ENCODE measurements around the gene MIAT.
"Not testable (repeated sequence)": the region's sequence is repeated elsewhere in the genome, so short reads cannot be mapped to it uniquely, and the experiment has no call there.

The MIAT gene

DNA sequence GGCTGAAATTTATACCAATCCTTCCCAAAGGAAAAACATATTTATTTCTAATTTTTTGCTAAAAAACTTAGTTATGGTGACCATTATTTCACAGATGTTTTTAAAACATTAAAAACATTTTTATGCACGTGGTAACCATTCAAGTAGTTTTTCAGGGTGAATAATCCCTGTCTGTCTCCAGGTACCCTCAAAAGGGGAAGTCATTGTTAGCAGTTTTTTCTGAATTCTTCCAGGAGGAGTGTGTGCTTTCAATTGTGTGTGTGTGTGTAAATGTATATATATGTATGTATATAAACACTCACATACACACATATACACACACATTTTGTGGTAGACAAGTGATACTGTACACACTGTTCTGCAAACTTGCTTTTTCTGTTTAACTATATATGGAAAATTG is 43.9 kb downstream of the MIAT start:
- DNase-seq = no peak

DNA sequence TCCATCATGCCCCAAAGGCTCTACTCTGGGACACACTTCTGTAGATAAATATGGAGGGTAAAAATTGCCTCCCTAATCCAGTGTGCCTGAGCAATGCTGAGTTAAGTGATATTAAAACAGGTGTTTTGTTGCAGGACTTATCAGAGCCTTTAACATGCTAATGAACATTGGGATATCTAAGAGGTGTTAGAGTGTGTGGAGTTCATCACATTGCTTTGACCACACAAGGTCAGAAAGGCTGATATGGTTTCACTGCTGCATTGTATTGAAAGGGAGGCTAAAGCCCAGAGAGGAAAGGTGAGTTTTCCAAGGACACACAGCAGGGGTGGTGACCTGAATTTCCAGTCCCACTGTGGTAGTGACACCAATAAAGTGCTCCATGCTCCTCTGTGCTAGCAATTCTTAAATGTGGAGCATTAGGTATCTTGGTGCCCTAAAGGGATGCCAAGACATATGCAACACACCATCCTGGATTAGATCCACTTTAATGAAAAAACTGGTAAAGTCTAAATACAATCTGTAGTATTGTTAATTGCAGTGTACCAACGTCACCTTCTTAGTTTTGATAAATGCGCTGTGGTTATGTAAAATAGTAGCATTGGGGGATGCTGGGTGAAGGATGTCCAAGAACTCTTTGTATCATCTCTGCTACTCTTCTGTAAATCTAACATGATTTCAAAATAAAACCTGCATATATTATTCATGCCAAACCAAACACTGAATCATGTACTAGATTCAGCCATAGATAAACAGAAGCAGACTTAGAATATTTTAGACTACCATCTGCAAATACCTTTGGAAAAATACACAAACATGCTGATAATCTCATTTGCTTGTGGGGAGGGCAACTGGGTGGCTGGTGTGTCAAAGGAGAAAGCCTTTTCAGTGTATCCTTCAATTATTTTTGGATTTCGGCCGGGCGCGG is 45.8 kb downstream of the MIAT start:
- no peak for DNase-seq

DNA sequence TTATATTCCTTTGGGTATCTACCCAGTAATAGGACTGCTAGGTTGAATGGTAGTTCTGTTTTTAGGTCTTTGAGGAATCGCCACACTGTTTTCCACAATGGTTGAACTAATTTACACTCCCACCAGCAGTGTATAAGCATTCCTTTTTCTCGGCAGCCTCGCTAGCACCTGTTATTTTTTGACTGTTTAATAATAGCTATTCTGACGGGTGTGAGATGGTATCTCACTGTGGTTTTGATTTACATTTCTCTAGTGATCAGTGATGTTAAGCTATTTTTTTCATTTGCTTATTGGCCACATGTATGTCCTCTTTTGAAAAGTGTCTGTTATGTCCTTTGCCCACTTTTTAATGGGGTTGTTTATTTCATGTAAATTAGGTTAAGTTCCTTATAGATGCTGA is 48.0 kb downstream of the MIAT start:
- DNase-seq = not testable (repeated sequence)

DNA sequence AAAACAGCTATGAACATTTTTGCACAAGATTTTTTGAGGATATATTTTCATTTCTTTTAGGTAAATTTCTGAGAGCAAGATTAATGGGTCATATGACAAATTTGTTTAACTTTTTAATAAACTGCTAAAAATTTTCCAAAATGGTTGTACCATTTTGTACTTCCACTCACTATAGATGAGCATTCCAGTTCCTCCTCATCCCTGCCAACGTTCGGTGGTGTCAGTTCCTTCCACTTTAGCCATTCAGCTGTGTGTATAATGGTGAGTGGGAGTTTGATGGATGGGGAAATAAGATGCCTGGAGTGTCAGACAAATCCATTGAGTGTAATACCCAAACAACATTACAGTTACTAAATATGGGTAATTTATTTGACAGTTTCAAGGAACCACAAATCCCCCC is 49.7 kb downstream of the MIAT start:
- DNase-seq = no peak

DNA sequence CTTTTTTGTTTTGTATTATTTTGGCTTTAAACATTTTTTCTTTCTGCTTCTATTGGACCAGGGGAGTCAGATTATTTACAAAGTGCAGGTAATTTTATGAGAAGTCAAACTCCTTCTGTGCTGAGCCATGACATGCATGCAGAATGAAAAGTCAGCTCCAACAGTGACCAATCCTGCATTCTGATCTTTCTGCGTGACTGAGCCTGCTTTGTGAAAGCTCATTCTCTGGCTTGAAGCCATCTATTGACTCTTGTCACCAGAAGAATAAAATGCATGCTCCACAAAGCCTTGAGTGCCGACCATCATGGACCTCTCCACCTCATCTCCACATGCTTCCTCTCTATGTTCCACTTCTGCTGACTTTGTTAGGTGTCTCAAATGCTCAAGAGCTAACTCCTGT is 50.2 kb downstream of the MIAT start:
- DNase-seq = no peak

DNA sequence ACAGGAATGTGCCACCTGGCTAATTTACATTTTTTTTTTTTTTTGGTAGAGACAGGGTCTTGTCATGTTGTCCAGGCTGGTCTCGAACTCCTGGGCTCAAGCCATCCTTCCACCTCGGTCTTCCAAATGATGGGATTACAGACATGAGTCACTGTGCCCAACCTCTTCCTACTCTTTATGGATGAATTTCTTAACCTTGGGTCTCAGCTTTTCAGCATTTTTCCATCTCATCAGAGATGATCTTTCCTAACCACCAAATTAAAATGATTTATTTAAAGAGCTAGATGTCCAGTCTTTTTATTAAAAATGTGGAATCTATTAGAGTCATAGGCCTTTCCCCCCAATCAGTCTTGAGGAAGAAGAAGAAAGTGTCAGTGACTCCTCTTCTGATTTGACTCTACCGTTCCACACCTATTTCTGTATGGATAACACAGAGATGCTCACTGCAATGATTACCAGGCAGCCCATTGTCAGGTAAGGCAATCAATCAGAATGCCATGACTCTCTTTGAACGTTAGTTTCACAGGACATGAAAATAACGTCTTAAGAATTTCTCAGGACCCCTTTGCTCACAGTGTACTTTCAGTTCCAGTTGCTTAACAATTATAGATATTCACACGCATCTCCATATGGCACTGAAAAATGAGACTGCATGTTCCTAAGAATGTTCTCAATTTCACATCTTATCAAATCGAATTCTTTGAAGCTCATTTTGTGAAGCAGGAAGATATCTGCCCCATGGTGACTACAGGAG is 51.0 kb downstream of the MIAT start:
- no peak for DNase-seq

DNA sequence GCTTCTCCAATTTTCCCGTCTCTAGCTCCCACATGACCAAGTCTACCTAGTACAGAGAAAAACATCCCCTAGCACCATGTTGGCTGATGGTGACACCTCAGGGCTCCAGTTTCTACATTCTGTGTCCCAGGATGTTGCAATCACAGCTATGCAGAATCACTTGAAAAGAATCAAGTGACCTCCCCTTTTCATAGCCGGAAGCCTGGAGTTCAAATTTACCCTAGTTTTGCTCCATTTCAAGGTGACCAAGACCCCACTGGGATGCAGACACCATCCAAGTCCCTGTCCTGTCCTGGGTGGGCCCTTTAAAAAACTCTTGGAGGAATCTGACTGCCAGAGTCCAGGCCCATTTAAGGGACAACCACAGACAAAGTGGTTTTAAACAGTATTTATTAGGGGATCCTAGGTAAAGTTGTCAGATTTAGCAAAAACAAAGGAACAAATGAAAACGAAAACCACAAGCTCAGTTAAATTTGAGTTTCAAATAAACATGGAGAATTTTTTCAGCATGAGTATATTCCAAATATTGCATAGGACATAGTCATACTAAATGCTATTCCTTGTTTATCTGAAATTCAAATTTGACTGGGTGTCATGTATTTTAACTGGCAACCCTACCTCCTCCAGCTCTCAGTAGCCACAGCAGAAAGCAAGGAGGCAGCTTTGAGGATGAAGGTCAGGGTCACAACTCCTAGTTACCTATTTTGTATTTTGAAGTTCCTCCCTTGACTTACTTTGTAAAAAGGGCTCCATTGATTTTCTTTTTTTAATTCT is 52.4 kb downstream of the MIAT start:
- DNase-seq = peak; percentile 7

DNA sequence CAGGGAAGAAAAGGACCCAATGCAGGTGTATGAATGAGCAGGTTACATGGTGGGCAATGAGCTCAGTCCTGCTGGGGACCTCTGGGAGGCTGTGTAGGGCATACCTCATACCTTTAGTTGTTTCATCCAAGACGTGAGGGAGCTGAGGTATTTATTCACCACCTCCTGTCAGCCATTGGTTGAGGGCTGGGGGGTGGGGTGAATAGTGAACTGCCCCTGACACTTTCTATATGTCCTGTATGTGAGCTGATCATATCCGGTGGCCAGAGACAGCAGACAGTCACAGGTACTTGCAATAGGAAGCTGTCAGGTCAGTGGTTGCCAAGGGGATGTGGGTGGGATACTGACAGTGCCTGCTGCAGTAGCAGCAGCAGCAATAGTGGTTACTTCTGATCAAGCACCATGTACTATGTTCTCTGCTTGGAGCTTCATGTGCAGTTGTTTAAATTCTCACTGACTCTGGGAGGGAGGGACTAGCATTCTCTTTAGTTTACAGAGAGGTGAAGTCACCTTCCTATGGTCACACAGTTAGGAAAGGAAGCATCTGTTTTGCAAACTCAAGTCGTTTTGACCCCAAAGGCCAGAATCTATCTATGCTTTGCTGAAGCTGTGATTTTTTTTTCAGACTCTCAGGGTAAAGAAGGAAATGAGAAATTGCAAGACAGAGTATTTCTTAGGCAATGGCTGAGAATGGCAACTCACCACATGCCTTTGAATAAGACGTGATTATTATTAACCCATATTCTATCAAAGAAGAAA is 54.0 kb downstream of the MIAT start:
- DNase-seq = peak; percentile 44

DNA sequence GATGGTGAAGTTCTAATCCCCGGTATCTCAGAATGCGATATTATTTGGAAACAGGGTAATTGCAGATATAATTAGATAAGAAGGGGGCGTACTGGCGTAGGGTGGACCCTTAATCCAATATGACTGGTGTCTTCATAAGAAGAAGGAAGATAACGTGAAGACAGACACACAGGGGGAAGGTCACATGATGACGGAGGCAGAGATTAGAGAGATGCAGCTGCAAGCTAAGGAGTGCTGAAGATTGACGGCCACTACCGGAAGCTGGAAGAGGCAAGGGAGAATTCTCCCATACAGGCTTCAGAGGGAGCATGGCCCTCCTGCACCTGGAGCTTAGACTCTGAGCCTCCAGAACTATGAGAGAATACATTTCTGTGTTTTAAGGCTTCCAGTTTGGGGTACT is 54.8 kb downstream of the MIAT start:
- DNase-seq = no peak

DNA sequence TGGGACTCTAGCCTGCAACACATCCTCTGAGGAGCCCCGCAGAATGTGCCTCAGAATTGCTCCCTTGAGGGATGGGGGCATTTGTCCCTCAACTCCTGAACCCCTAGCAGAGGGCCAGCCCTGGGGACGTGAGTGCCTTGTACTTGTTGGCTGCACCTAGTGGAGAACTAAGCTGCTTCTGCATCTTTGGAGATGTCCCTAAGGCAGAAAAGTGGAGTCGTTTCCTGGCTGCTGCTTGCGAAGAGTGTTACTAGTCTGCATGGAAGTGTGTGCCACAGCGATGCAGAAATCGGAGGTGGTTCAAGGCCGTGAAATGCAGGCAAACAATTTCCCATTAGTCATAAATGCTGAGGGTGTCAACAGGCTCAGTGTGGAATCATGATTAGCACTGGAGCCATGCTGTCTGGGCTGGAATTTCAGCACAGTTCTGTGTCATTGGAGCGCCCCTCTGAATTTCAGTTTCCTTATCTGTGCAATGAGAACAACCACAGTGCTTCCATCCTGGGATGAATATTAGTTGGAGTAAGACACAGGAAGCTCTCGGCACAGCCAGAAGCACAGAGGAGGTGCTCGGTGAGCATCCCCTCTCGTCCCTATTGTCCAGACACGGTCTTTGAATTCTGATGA is 56.5 kb downstream of the MIAT start:
- DNase-seq = no peak

DNA sequence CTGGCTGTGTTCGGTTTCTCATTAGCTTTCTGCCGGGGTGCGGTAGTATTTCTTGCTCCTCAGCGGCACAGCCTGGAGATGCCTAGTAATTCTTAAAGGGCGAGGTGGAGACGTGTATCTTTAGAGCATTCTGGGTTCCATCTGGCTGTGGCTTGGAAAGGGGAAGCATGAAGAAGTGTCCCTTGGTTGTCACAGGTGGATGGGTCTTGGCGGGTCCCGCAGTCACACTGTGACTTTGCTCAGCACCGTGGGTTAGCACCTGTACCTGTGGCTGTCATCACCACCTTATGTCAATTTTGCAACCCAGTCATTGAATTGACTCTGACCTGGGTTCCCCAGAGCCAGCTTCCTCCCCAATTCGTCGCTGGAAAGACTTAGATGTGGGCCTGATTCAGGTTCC is 57.6 kb downstream of the MIAT start:
- DNase-seq = no peak

DNA sequence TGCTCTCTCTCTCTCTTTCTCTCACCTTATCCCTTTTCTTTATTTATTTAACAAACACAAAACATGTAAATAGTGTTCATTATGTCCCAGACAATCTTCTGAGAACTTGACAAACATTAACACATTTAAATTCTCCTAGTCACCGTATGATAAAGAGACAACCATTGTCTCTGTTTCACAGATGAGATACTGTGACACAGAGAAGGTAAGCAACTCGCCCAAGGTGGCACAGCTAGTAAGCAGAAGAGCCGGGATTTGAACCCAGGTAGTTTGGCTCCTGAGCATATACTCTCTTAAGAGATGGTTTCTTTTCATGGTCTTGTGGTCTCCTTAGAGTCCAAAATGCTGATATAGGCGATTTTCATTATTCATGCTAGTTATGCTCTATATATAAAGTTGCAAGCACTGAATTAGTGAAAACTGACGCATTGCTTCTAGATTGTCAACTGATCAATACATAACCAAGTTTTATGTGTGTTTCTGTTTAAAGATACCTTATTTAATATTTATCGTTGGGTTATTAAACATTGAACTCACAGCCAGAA is 58.1 kb downstream of the MIAT start:
- DNase-seq = no peak

DNA sequence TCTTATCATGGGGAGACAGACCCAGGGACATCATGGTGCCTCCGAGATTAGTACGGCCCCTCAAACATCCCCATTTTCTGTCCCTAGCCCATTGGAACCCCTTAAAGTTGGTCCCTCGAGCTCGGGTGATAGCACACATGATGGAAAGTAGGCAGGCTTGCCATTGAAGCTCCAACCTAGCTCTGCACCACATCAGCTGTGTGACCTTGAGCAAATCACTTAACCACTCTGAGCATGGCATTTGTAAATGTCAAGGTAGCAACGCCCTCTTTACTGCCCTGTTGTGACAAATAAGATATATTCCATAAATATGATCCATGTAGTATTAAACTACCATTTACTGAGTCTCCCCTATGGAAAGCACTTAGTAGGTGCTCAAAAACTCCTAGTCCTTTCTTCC is 61.1 kb downstream of the MIAT start:
- DNase-seq = no peak

DNA sequence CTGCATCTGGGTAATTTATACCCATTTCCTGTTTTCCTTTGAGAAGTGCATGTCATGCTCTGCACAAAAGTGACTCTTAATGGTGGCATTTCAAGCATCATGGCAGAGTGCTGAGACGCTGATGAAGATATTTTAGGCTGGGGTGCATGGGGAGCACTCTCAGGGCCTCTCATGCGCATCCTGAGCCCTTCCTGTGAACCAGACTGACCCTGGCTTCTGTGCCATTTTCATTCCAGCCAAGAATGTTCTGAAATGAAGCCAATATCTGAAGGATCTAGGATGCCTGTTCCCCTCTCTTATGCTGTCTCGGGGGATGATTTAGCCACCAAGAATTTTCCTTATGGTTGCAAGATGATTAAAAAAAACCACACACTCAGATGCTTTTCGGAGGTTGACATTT is 61.5 kb downstream of the MIAT start:
- no peak for DNase-seq

DNA sequence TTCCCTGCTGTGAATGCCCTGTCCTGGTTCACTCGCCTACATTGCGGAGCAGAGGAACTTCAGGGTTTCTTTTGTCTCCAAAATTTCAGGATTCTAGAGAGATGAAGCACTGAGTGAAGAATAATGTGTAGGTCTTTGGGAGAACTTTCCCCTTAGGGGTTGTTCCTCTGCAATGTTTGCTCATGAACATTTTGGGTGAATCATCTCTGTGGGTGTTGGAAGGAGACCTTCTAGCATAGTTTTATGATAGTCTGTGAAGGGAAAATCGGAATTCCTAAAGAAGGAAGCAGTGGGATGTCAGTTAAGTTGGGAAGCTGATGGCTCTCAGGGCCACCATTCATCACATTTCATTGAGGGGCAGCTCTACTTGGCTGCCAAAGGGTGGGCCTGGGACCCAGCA is 64.8 kb downstream of the MIAT start:
- no peak for DNase-seq

DNA sequence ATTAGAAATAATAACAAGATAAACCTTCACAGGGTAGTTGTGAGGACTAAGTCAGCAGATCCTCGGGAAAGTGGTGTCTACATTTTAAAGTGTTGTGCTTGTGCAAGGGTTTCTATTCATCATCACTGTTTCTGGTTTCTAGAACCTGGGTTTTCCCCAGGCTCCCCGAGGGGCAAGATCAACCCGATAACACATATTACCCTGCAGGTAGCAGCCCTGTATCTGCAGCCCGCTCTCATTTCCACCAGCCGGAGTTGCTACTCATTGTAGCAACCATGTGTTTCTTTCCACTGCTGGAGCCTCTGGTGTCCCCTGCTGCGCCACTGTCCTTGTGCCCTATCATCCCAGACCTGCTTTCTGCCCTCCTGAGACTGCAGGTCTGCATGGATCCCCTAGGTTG is 67.0 kb downstream of the MIAT start:
- DNase-seq = no peak

DNA sequence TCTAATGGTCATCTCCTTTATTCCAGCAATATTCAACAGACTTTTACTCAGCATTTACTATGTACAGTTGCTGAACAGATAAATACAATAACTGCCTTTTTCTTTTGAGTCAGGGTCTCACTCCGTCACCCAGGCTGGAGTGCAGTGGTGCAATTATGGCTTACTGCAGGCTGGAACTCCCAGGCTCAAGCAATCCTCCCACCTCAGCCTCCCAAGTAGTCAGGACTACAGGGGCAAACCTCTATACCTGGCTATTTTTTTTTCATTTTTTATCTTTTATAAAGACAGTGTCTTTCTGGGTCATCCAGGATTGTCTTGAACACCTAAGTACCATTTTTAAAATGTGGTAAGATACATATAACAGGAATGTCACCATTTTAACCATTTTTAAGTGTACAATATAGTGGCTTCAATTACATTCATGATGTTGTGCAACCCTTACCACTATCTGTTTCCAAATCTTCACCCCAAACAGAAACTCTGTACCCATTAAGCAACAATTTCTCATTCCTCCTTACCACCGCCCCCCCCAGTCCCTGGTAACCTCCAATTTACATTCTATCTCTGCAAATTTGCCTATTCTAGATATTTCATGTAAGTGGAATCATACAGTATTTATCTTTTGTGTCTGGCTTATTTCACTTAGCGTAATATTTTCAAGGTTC is 67.8 kb downstream of the MIAT start:
- DNase-seq = peak; percentile 10

All from suppressor macrophage treated with lipopolysaccharide for 4 hours (primary cell).